ENCODE data around the gene ABCA10. TPM values are rescaled to one million over a fixed set of nuclear protein-coding genes. Genes with fewer than 3 reads are reported as not detected.

ABCA10 gene
- total and polyA plus RNA-seq, 2 of the 13 experiments (the other 11 are each of a cell fraction or from before 2014, with no cell fraction given), result 0.02 to 0.08 TPM

DNA sequence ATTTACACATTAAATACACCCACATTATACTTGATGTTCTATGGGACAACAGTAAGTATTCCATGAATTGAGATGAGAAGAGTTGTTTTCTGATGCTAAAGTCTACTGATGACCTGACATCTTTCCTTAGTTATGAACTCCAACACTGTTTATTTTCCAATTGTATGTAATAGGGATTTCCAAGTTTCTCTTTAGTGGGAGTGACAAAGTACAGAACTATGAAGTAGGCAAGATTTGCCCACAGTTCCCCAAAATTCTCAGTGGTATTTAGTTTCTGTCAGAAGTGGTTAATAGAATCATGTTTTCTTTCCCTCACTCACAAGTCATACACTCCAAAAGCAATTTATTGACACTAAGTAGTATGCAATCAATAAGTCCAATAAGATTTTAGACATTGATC, 64.4 kb downstream of the ABCA10 start (continued):
- TF ChIP-seq, protein P1, sequence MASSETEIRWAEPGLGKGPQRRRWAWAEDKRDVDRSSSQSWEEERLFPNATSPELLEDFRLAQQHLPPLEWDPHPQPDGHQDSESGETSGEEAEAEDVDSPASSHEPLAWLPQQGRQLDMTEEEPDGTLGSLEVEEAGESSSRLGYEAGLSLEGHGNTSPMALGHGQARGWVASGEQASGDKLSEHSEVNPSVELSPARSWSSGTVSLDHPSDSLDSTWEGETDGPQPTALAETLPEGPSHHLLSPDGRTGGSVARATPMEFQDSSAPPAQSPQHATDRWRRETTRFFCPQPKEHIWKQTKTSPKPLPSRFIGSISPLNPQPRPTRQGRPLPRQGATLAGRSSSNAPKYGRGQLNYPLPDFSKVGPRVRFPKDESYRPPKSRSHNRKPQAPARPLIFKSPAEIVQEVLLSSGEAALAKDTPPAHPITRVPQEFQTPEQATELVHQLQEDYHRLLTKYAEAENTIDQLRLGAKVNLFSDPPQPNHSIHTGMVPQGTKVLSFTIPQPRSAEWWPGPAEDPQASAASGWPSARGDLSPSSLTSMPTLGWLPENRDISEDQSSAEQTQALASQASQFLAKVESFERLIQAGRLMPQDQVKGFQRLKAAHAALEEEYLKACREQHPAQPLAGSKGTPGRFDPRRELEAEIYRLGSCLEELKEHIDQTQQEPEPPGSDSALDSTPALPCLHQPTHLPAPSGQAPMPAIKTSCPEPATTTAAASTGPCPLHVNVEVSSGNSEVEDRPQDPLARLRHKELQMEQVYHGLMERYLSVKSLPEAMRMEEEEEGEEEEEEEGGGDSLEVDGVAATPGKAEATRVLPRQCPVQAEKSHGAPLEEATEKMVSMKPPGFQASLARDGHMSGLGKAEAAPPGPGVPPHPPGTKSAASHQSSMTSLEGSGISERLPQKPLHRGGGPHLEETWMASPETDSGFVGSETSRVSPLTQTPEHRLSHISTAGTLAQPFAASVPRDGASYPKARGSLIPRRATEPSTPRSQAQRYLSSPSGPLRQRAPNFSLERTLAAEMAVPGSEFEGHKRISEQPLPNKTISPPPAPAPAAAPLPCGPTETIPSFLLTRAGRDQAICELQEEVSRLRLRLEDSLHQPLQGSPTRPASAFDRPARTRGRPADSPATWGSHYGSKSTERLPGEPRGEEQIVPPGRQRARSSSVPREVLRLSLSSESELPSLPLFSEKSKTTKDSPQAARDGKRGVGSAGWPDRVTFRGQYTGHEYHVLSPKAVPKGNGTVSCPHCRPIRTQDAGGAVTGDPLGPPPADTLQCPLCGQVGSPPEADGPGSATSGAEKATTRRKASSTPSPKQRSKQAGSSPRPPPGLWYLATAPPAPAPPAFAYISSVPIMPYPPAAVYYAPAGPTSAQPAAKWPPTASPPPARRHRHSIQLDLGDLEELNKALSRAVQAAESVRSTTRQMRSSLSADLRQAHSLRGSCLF (CRISPR knock-in tag; IDR thresholded peaks at IDR 0.05; ENCODE audit: borderline replicate concordance), result no peak
- TF ChIP-seq, protein P2, sequence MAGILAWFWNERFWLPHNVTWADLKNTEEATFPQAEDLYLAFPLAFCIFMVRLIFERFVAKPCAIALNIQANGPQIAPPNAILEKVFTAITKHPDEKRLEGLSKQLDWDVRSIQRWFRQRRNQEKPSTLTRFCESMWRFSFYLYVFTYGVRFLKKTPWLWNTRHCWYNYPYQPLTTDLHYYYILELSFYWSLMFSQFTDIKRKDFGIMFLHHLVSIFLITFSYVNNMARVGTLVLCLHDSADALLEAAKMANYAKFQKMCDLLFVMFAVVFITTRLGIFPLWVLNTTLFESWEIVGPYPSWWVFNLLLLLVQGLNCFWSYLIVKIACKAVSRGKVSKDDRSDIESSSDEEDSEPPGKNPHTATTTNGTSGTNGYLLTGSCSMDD (CRISPR knock-in tag; IDR thresholded peaks at IDR 0.05), result no peak
- TF ChIP-seq FOXK2 (IDR thresholded peaks at IDR 0.05), result no peak
- no peak for TF ChIP-seq RCOR2 (CRISPR knock-in tag; IDR thresholded peaks at IDR 0.05)
- TF ChIP-seq ZNF550 (CRISPR knock-in tag; IDR thresholded peaks at IDR 0.05; ENCODE audit: borderline replicate concordance), result no peak
- no peak for TF ChIP-seq RARG (CRISPR knock-in tag; IDR thresholded peaks at IDR 0.05; ENCODE audit: low read depth)
- no peak for TF ChIP-seq ARNT2 (CRISPR knock-in tag; IDR thresholded peaks at IDR 0.05; ENCODE audit: low read depth)
- no peak for TF ChIP-seq TAF15 (IDR thresholded peaks at IDR 0.05; ENCODE audit: low read depth, low read length, poor library complexity, severe bottlenecking)
- no peak for TF ChIP-seq ZNF776 (CRISPR knock-in tag; IDR thresholded peaks at IDR 0.05)
- no peak for TF ChIP-seq STAT6 (CRISPR knock-in tag; IDR thresholded peaks at IDR 0.05; ENCODE audit: borderline replicate concordance)
- TF ChIP-seq EZH2 (conservative IDR thresholded peaks at IDR 0.05; ENCODE audit: low read depth, low read length), result no peak
- no peak for TF ChIP-seq FOXK1 (CRISPR knock-in tag; IDR thresholded peaks at IDR 0.05; ENCODE audit: borderline replicate concordance, low read depth)
- no peak for TF ChIP-seq TOPORS (CRISPR knock-in tag; IDR thresholded peaks at IDR 0.05)
- no peak for TF ChIP-seq ZNF761 (CRISPR knock-in tag; conservative IDR thresholded peaks at IDR 0.05)
